EL (cell line): ENCODE measurements around the gene DKKL1.
"Not testable (repeated sequence)": the region's sequence is repeated elsewhere in the genome, so short reads cannot be mapped to it uniquely, and the experiment has no call there.

Experiments
- DNase-seq: peaks from one replicate; pipeline ENCODE4 v3.0.0-alpha.2; 2016

Gene DKKL1

DNA sequence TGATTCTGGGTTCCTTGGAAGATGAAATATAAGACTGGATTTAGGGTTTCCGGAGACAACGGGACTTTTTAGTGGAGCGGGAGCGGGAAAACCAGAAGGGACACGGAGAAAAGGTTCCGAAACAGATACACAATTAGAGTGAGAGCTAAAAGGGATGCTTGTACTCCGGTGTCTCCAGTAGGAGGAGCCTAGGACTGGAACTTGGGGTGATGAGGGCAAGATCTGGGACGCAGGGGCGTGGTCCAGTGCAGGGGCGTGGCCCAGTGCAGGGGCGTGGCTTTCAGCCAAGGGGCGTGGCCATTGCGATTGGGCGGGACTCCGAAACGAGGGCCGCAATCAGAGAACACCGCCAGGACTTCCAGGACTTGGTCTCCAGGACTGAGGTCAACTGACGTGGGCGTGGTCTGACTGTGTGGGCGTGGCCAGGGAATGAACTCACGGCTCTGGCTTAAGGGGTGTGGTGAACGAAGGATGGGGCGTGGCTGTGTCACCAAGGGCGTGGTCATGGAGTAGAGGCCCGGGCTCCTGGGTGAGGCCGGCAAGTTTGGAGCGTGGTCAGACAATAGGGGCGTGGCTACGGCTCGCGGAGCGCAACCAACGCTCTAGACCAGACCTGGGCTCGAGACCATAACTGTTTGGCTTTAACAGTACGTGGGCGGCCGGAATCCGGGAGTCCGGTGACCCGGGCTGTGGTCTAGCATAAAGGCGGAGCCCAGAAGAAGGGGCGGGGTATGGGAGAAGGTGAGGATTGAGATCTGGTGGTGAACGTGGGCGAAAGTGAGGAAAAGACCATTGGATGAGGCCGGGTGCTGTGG lies at the start of gene DKKL1:
Gene DKKL1, plus strand, starts transcription at position 610 of the 815 bp plus-strand sequence. Its CDS starts 122 bp downstream, at position 732.
- peak; percentile 99 for DNase-seq

DNA sequence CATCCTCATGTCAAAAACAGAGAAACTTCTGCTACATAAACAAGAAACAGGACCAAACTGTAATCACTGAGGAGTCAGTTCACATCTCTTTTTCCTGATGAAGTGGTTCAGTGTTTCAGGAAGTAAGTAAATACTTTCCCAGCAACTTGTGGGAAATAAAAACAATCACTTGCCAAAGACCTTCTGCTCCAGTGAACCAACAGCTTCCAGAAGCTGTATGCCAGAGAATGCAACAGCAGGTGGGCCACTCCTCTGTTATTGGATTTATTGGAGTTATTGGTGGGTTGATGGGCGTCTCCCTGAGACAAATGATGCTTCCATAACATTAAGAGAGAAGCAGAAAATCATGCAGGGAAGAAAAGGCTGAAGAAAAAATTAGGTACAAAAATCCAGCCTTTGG lies 48.6 kb upstream of the DKKL1 start:
- no peak for DNase-seq

DNA sequence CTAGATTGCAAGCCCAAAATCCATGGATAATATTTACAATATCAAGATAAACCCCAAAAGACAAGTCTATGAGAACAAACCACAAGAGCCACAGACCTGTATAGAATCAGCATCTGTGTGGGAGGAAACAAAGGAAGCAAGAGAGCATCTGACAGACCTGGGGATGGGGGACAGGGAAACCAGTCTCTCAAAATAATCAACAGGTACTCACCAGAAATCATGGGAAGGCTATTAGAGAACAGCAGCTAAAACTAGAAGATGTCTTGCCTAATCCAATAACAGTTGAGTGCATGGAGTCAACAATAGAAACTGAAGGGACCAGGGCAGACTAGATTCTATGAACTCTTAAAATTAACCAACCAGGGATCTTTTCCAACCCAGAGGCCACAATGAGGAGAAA lies 47.4 kb upstream of the DKKL1 start:
- no peak for DNase-seq

DNA sequence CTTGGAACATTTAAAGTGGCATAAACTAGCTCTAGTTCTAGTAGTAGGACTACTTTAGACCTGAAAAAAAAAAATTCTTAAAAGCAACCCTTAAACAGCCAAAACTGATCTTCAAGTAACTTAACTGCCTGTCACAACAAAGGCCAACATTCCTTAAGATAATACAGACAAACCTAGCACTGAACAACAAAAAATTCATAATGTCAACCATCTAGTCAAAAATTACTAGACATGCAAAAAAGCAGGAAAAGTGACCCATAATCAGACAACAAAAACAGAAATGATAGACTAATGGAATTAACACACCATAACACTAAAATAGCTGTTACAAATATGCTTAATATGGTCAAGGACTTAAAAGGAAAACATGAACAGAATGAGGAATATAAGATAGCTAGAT lies 45.4 kb upstream of the DKKL1 start:
- no peak for DNase-seq

DNA sequence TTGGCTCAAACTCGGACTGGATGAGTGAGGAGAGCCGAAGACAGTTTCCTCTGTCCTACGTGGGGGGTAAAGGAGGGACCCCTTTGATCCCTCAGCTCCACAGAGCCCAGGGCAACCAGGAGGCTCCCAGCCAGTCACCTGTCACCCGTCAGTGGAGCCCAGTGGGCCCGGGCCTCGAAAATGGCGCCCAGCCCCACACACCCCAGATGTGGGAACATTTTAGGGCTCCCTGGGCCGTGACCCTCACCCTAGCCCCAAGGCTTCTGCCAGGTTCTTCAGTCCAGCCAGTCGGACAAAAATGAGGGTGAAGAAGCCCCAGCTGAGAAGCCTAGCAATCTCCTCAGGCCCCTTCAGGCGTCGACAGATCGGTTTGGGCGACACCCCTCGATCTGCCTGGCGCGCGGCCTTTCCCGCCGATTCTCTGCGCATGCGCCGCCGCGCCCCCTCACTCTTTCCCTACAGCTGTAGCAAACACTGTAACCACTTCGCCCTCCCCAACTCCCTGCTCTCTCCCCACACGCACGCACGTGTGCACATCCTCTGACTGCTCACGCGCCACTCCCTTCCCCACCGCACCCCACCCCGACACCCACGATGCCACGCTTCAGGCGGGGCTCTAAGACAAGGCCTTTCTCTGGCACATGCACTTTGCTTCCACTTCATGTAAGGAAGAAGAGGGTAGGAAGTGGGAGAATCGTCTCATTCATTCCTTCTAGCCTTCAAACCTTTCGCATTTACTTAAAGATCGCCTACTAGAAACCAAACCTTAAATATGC lies 38.7 kb upstream of the DKKL1 start, which contains the start of gene SLC6A16:
Gene SLC6A16, minus strand, starts transcription at position 391 of the 776 bp plus-strand sequence. CDS start 13,844 bp downstream, outside the sequence.
- DNase-seq = no peak

DNA sequence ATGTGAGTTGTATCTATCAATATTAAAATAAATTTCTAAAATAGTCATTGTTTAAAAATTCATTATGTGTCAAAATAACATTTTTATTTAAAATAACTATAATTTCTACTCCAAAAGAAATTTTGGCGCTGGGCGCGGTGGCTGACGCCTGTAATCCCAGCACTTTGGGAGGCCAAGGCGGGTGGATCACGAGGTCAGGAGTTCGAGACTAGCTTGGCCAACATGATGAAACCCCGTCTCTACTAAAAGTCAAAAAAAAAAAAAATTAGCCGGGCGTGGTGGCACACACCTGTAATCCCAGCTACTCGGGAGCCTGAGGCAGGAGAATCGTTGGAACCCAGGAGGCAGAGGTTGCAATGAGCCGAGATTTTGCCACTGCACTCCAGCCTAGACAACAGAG lies 37.9 kb upstream of the DKKL1 start:
- not testable (repeated sequence) for DNase-seq

DNA sequence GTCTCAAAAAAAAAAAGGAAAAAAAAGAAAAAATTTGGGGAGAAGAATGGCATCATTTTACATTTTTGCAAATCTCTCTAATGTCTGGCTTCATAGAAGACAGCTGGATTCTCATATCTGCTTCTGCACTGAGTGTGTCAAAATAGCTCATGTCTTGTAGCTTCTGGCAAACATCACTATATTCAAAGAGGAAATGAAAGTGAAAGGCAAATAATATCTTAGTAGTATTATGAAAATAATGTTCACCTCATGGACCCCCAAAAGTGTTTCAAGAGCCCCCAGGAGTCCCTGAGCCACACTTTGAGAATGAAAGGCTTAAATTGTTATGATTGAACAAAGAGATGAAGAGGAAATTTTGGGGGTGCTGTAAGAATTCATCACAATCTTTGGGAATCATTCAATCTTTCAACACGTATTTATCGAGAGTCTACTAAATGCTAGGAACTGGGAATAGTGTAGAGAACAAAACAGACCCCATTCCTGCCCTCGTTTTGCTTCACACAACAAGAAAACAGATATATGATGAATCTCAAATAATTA lies 37.4 kb upstream of the DKKL1 start:
- DNase-seq = no peak

DNA sequence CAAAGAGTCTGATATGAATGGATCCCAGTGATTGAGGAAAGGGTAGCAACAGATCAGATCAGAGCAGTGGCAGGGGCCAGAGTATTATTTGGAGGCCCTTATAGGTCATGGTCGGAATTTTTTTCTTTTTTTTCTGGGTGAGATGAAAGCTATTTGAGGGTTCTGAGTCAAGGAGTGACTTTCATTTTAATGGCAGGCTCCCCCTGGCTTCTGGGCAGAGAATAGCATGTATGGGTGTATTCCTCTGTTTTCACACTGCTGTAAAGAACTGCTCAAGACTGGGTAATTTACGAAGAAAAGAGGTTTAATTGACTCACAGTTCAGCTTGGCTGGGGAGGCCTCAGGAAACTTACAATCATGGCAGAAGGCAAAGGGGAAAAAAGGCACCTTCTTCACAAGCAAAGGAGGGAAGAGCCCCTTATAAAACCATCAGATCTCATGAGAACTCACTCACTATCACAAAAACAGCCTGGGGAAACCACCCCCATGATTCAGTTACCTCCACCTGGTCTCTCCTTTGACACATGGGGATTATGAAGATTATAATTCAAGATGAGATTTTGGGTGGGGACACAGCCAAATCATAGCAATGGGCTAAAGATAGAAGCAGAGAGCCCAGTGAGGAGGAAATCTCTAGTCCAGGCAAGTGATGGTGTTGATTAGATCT lies 35.7 kb upstream of the DKKL1 start:
- peak; percentile 48 for DNase-seq

DNA sequence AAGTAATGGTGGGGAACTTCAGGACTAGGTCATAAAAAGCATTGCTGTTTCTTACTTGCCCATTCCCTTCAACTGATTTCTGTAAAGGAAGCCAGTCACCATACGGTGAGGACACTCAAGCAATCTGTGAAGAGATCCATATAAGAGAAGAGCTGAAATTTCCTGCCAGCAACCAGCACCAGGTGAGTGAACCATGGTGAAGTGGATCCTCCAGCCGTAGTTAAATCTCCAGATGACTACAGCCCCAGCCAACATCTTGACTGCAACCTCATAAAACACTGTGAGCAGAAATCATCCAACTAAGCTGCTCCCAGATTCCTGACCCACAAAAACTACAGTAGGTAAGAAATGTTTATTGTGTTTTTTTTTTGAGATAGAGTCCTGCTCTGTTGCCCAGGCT lies 34.9 kb upstream of the DKKL1 start:
- DNase-seq = no peak

DNA sequence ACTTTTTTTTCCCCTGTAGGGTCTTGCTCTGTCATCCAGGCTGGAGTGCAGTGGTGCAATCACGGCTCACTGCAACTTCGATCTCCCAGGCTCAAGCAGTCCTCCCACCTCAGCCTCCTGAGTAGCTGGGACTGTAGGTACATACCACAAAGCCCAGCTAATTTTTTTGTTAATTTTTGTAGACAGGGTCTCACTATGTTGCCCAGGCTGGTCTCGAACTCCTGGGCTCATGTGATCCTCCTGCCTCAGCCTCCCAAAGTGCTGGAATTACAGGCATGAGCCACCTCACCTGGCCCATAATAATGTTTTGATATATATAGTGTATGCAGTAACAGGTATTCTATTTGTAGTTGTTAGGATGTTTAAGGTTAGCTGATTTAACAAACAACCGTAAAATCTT lies 32.5 kb upstream of the DKKL1 start:
- not testable (repeated sequence) for DNase-seq

DNA sequence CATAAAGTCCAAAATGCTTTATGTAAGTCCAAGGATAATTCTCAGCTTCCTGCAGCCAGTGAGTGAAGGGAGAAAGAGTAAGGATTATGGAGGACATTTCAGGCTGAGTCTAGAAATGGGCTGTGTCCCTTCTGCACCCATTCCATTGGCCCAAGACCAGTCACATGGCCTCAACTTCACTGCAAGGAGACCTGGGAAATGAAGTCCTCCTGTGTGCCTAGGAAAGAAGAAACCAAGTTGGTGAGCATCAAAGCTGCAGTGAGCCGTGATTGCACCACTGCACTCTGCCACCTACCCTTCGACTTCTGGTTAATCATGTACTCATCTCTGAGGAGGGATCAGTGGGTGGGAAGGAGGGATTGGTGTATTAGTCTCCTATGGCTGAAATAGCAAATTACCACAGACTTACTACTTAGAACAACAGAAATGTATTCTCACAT lies 32.0 kb upstream of the DKKL1 start:
- peak; percentile 51 for DNase-seq

DNA sequence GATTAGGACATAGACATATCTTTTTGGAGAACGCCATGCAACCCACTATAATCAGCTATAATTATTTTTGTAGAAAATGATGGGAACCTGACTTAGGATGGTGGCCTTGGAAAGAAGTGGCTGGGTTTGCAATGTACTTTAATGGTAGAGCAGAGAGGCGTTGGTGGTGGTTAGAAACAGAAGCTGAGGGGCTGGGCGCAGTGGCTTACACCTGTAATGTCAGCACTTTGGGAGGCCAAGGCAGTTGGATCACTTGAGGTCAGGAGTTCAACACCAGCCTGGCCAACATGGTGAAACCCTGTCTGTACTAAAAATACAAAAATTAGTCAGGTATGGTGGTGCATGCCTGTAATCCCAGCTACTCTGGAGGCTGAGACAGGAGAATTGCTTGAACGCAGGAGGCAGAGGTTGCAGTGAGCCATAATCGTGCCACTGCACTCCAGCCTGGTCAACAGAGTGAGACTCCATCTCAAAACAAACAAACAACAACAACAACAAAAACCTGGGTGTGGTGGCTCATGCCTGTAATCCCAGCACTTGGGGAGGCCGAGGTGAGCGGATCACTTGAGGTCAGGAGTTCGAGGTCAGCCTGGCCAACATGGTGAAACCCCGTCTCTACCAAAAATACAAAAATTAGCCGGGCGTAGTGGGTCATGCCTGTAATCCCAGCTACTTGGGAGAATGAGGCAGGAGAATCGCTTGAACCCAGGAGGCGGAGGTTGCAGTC lies 30.8 kb upstream of the DKKL1 start:
- not testable (repeated sequence) for DNase-seq

DNA sequence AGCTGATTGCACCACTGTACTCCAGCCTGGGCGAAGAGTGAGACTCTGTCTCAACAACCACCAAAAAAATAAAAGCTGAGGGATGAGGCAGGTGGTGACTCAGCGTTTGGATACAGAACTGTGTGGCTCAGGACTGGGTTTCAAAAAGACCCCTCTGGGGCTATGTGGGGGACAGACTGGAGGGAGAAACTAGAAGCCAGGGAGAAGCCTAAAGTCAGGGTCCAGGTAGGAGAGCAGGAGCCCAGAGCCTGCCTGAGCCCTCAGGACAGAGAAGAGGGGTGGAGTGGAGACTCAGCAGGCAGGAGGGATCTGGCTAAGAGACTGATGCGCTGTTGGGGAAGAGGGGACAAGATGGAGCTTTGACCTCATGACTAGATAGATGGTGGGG lies 30.3 kb upstream of the DKKL1 start:
- DNase-seq = no peak

DNA sequence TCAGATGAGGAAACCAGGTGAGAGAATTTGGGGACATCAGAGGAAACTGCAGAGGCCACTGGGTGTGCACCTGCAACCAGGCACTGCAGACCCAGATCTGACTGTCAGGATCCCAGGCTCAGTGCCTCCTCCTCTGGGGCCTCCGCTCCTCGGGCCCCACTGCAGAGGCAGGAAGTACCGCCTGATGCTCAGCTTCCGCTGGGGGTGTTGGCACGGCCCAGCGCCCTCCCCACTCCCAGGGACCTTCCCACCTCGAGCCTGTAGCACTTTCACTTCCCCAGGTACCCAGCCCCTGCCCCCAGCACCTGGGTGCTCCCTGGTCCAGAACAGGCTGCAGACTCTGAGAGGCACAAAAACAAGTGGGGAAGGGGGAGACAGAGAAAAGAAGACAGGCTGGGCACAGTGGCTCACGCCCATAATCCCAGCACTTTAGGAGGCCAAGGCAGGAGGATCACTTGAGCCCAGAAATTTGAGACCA lies 29.8 kb upstream of the DKKL1 start:
- DNase-seq = no peak

DNA sequence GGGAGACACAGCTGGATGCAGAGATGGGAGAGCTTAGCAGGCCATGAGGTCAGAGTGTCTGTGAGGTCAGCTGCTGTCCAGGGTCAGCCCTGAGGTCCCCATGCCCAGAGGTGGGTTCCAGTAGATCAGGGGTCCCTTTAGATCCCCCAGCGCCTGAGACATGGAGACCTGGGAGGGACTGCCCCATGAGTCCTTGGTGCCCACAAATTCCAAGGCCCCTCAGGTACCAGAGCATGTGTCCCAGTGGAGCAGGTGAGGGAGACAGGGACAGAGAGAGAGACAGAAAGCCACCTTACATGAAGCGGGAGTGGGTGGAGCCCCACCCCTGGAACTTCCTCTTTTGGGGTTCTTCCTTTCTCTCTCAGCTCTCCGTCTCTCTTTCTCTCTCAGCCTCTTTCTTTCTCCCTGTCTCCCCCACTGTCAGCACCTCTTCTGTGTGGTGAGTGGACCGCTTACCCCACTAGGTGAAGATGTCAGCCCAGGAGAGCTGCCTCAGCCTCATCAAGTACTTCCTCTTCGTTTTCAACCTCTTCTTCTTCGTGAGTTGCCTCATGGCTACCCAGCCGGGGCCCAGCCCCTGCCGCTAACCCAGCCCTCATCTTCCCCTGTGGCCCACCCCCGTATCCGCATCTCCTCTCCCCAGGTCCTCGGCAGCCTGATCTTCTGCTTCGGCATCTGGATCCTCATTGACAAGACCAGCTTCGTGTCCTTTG lies 28.4 kb upstream of the DKKL1 start, which contains the start of gene CD37:
Gene CD37, plus strand, starts transcription at position 336 of the 713 bp plus-strand sequence. Its CDS starts 135 bp downstream, at position 471.
- no peak for DNase-seq

DNA sequence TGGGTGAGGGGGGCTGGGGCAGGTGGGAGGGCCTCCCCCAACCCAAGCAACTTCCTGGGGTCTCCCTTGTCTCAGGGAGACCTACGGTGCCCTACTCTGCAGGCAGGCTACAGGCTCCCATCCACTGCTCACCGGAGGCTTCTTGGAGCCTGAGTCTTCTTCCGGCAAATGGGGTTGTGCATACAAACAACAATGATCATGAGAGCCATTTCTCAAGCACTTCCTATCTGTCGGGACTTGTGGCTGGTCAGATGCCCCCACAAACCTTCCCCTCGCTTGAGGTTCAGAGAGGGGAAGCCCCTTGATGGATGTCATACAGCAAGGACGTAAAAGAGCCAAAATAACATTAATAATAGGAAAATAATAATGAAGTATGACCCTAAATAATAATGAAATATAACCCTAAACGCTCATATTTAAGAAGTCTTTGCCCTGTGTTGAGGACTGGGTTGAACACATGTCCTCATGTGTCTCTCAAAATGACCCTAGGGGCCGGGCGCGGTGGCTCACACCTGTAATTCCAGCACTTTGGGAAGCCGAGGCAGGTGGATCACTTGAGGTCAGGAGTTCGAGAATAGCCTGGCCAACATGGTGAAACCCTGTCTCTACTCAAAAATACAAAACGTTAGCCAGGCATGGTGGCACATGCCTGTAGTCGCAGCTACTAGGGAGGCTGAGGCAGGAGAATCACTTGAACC lies 27.7 kb upstream of the DKKL1 start:
- DNase-seq = no peak

DNA sequence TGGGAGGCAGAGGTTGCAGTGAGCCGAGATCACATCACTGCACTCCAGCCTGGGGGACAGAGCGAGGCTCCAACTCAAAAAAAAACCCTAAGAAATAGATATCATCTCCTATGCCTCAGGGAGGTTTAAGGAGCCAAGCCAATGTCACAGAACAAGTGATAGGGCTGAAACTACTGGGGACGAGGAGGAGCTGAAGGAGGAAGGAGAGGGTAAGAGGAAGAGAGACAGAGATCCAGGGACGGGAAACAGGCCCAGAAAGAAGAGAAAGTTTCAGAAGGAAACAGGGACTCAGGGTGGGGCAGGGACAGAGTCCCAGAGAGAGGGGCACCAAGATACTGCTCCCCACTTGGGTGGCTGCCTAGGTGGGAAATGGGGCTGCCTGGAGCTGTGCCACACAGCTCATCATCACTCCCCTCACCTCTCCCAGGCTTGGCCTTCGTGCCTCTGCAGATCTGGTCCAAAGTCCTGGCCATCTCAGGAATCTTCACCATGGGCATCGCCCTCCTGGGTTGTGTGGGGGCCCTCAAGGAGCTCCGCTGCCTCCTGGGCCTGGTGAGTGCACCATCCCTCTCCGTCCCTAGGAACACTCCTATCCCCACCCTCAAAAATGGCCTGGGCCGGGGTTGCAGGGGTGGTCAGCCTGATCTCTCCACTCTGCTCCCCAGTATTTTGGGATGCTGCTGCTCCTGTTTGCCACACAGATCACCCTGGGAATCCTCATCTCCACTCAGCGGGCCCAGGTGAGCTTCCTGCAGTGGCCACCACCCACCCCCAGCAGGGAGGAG lies 27.0 kb upstream of the DKKL1 start:
- no peak for DNase-seq

DNA sequence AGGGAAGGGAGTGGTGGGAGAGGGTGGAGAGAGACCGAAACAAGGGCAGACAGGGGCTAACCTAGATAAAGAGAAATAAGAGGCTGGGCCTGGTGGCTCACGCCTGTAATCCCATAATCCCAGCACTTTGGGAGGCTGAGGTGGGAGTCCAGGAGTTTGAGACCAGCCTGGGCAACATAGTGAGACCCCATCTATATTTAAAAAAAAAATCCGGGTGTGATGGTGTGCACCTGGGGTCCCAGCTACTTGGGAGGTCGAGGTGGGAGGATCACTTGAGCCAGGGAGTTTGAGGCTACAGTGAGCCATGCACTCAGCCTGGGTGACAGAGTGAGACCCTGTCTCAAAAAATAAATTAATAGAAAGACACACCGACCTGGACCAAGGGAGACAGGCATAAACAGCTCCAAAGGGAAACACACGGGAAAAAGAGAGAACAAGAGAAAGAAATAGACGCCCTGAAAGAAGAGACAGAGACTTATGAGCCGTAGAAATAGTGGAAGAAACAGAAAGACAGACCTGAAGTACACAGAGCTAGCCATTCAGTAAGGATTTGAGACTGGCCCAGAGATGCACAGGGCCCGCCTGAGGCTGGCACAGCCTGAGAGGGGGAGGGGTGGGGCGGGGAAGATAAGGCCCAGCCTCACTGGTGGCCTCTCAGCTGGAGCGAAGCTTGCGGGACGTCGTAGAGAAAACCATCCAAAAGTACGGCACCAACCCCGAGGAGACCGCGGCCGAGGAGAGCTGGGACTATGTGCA lies 26.2 kb upstream of the DKKL1 start:
- DNase-seq = no peak

DNA sequence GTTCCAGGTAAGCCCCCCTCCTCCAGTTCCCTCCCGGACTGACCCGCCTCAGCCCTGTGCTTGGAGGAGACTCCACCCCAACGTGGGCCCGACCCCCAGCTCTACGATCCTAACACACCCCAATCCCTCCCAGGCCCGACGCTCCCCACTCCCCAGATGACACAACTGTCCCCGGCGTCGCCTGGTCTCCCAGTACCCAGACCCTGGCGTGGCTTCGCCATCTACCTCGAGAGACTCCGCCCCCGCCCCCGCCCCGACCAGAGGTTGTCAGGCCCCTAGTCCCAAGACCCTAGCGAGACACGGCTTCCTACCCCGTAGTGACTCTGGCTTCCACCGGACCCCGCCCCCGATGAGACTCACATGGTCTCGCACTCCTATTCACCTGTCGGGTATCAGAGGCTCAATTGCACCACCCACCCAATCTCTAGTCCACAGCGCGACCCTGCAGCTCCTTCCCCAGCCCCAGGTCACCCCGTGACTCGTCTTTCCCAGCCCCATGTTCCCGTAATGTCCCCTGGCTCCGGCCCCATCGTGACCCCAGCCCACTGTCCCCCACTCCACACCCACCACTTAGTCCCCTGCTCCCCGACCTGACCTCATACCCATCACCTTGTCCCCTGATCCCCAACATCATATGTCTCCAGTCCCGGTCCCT lies 25.5 kb upstream of the DKKL1 start:
- DNase-seq = no peak
